NCI-H128 (cell line): ENCODE data around the gene MTG1.

Experiments used
- DNase-seq: peaks from one replicate; lab custom pipeline; 2025; ENCODE audit not compliant: unreplicated experiment; lab: John Stamatoyannopoulos, UW

Gene MTG1, protein sequence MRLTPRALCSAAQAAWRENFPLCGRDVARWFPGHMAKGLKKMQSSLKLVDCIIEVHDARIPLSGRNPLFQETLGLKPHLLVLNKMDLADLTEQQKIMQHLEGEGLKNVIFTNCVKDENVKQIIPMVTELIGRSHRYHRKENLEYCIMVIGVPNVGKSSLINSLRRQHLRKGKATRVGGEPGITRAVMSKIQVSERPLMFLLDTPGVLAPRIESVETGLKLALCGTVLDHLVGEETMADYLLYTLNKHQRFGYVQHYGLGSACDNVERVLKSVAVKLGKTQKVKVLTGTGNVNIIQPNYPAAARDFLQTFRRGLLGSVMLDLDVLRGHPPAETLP

DNA sequence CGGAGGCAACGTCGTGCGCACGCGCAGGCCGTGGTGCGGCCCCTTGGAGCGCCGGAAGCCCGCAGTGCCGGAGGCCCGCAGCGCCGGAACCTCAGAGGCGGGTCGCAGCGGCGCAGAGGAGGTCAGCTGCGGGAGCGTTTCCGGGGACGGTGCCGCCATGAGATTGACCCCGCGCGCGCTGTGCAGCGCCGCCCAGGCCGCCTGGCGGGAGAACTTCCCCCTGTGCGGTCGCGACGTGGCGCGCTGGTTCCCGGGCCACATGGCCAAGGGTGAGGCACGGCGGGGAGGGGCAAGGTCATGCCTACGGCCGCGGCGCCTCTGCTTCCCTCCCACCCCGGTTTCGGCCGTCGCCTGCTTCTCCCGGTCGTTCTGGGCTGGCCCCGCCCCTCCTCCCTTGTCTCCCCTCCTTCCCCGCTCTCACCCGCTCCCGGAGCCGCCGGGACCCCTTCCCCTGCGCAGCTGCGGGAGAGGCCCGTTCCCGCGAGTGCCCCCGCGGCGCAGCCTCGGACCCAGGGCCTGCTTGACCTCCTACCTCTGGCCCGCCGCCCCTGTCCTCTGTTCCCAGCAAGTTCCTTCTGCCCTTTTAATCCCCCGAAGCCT, at the start of gene MTG1:
Gene MTG1 (plus strand): TSS at position 94 of the 600 bp plus-strand sequence. CDS start 64 bp downstream, at position 158.
- peak; percentile 83 for DNase-seq

DNA sequence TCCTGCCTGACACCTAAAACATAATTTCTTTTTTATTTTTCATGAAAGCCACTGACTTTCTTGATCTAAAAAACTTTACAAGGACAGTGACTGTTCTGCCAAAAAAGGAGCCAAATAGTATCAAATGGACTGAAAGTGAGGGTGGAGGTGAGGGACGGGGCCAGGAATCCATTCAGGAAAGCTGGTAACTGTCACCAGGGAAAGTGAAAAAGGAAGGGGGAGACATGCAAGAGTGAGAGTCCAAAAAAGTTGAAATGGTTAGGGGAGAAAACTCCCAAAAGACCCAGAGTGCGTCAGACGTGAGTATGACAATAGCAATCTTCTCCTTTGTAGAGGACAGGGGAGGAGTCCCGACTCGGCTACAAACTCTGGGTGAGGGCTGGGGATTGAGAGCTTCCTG, 49.7 kb upstream of the MTG1 start:
- no peak for DNase-seq

DNA sequence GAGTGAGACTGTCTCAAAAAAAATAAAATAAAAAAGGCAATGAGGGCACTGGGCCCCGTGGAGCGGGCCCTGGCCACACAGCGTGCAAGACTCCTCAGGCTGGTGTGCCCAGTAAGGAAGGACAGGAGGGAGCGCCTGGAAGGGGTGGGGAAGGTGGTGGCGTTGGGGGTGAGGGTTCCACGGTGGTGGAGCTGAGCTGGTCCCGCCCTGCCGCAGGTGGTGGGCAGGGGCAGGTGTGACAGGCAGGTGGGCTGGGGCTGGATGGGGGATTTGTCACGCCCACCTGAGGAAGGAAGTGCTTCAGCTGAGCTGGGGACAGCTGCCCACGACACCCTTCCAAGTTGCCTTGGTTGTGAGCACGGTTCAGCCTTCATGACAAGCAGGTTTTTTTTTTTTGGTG, 47.5 kb upstream of the MTG1 start:
- no peak for DNase-seq

GRCh38 chr10:133347710-133348517, 46.0 kb upstream of the MTG1 start:
- no peak for DNase-seq

DNA sequence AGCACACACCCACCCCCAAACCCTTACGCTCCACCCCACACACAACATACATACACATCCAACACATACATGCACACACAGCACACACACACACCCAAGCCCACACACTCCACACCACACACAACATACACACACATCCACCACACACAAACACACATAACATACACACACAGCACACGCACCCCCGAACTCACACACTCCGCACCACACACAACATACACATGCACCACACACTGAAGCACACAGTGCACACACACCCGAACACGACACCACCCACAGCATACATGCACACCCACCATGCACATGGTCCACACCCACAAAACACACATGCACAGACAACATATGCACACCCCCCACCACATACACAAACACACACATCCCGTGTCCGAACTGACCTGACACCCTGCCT, 44.8 kb upstream of the MTG1 start:
- DNase-seq, result no peak

DNA sequence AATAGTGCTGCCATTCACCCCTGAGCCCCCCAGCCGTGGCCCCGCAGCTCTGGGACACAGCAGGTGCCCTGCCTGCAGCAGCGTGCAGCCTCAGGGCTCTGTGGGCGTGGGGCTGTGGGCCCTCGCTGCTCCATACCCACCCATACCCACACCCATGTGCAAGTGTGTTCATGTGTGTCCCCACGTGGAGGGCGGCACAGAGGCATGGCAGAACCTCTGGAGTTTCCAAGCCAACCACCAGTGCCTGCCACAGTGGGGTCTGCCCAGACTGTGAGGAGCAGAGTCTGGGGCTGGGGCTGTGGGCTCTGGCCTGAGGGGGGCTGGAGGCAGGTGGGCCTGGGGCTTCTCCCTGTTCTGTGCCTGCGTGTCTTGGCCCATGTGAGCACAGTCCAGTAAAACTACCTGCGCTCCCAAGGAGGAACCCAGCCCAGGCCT, 44.4 kb upstream of the MTG1 start:
- no peak for DNase-seq

DNA sequence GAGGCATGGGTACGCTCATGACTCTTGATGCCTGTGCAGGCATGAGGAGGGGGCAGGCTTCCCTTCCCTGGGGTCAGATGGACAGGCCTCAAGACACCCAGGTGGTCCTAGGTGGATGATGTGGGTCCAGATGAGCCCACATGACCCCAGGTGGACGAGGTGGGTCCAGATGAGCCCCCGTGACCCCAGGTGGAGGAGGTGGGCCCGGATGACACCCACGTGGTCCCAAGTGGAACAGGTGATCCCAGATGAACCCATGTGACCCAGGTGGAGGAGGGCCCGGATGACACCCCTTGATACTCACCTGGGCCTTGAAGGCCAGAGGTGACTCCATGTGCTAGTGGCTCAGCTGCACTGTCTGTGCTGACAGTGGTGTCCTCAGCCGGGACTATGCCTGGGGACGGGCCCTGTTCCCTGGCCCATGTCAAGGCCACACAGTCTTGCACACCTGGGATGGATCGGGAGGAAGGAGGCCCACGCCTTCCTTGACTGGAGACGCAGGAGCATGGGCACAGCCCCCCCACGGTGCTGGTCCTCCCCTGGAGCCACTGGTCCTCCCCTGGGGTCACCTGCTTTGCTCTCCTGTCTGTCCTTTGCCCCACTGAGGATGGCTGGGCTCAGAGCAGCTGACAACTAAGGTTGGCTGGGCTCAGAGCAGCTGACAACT, 43.5 kb upstream of the MTG1 start:
- no peak for DNase-seq

- no peak for DNase-seq
These were observed 43.0 kb upstream of the MTG1 start for GRCh38 chr10:133350950-133351329.

DNA sequence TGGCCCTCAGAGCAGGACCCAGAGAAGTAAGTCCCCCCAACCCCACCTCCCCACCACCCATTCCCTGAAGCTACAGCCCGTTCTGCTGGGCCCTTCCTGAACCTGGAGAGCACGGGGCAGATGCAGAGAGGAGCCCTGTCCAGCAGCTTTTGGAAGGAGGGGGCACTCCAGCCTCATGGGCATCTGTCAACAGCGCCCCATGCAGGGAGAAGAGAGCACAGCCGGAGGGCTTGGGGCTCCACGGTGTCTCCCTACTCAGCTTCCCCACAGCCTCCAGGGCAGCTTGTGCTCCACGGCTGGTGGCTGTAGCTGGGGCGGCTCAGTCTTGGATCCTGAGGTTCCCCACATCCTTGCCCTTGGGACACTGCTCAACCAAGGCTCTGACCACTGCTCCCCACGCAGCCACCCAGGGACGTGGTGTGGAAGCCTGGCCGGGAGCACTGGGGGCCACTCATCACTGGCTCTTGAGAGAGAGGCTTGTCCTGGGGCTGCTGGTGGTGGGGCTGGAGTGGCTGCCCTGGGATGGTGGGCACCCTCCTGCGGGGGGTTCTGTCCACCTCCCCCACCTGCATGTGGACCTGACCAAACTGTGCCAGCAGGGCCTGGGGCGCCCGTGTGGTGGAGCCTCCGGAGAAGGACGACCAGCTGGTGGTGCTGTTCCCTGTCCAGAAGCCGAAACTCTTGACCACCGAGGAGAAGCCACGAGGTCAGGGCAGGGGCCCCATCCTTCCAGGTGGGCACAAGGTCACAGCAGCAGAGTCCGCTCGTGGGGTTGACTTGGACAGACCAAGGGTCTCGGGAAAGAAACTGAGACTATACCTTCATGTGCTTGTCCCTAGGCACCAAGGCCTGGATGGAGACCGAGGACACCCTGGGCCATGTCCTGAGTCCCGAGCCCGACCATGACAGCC, 42.3 kb upstream of the MTG1 start:
- no peak for DNase-seq

- DNase-seq, result no peak
These were observed 40.6 kb upstream of the MTG1 start for GRCh38 chr10:133353202-133353959.

GRCh38 chr10:133353988-133354605, 39.9 kb upstream of the MTG1 start:
- no peak for DNase-seq

DNA sequence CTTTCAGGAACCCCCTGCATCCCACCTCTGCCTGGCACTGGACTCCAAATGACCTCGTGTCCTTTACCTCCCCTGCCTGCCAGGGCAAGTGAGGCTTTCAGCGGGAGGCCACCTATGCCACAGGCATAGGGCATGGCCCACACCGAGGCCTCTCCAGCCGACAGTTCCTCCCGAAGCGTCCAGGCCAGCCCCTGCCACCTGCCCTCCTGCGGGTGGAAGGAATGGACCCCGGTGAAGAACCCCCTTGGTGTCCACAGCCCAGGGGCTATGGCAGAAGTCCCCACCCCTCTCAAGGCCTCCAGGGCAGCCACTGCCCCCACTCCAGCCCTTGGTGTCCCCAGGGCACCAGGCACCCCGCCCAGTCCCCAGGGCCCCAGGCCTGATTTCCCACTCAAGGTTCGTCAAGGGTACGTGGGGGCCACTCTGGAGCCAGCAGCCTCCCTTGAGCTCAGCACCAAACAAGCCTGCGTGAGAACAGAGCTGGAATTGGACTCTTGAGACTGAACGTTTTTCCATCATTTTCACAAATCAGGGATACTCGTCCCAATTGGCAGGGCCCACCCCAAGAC, 39.2 kb upstream of the MTG1 start:
- no peak for DNase-seq

DNA sequence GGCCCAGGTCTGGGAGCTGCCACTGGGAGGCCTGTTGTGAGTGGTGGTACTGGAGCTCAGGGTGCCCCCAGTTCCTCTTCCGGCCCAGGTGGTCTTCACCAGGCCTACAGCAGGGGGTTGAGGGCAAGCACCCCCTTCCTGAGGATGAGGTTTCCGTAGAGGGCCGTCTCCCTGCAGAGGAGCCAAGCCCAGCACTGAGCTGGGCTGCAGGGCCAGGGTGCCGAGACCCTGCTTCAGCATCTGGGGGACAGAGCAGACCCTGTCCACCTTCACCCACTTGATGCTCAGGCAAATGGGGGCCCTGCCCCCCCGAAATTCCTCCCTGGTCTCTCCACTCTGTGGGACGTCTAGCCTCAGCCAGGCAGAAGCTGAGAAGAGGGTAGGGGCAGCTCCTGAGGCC, 38.7 kb upstream of the MTG1 start:
- DNase-seq, result no peak

DNA sequence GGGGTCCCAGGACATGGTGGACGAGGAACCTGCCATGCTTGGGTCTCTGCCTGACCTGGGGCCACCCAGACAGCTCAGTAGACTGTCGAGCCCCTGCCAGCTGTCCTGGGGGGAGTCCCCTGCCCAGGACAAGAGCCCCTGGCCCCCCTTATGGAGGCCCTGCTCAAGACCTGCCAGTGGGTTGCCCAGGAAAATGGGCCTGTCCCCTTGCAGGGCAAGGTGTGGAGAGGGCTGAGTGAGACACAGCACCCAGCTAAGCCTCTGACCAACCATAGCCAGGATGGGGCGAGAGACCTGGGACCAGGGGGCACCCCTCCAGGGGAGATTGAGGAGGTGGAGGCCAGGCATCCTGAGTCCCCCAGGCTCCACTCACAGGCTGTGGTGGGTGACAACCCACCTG, 38.0 kb upstream of the MTG1 start:
- no peak for DNase-seq

- DNase-seq, result no peak
These were observed 37.2 kb upstream of the MTG1 start for GRCh38 chr10:133356549-133357284.

- DNase-seq, result no peak
These were observed 36.4 kb upstream of the MTG1 start, which contains the start of gene FUOM for GRCh38 chr10:133357285-133358161. Gene FUOM, minus strand, starts transcription at chr10:133358019. Its CDS starts 12 bp downstream, at chr10:133358007.
